Subcutaneous adipose tissue (tissue), 4 donors: Measurements from ENCODE around the gene DHRS12. TPM values are rescaled to one million over a fixed set of nuclear protein-coding genes. Genes with fewer than 3 reads are reported as not detected.

Source experiments
- CTCF ChIP-seq: fragments of 450-650 bp; IDR thresholded peaks from one replicate; pipeline ENCODE4 v1.5.1; 2016; ENCODE audit warnings: low read depth, mild to moderate bottlenecking, control low read depth, antibody characterized with exemption, moderate library complexity
- total RNA-seq, 4 donors: library from RNA; depleted of rRNA; stranded (reverse); fragments of >200 nt; gene quantifications; one replicate each; pipeline ENCODE4 v1.1.0, GENCODE V29; 2016

The DHRS12 gene
- total RNA-seq, 4 donors from 2014 or later = 22.3 to 47.8 (median 29.1) TPM

- TF ChIP-seq CTCF = no peak
Measured at GRCh38 chr13:51785712-51786424, 18.1 kb downstream of the DHRS12 start.

GRCh38 chr13:51784097-51784496 is 19.9 kb downstream of the DHRS12 start:
- TF ChIP-seq CTCF = no peak

GRCh38 chr13:51783428-51784094 is 20.4 kb downstream of the DHRS12 start:
- no peak for TF ChIP-seq CTCF

- no peak for TF ChIP-seq CTCF
Measured at GRCh38 chr13:51782026-51782710, 21.8 kb downstream of the DHRS12 start.

- TF ChIP-seq CTCF = no peak
Measured at GRCh38 chr13:51781246-51782022, 22.5 kb downstream of the DHRS12 start.

GRCh38 chr13:51780099-51780498 is 23.9 kb downstream of the DHRS12 start:
- TF ChIP-seq CTCF = no peak

GRCh38 chr13:51778392-51778791 is 25.6 kb downstream of the DHRS12 start:
- TF ChIP-seq CTCF = no peak
